ENCODE measurements around the gene SLC15A2. TPM values are rescaled to one million over a fixed set of nuclear protein-coding genes. Genes with fewer than 3 reads are reported as not detected.

SLC15A2 gene
- total RNA-seq, 3 donors from 2014 or later: 4.3 to 8.6 (median 4.5) TPM

- Histone ChIP-seq H3K4me3 (no peak overlapping the region), H3K4me1 (ENCODE audit: low read depth) (no peaks in the 10 kb centered on the region), H3K9me3 (no peaks in the 10 kb centered on the region), H3K36me3 (ENCODE audit: low read depth) (no peaks in the 10 kb centered on the region)
- no peak for TF ChIP-seq CTCF (IDR thresholded peaks at IDR 0.05)
- no peak for DNase-seq
- ATAC-seq: no peak
- intact Hi-C loops (cut with DNase I, micrococcal nuclease): no loop called here
Measured at GRCh38 chr3:121913305-121913990, 19.2 kb downstream of the SLC15A2 start.

GRCh38 chr3:121914081-121914998 is 20.1 kb downstream of the SLC15A2 start:
- no peak for DNase-seq
- Histone ChIP-seq H3K4me3 (no peak overlapping the region), H3K9me3 (no peaks in the 10 kb centered on the region), H3K36me3 (ENCODE audit: low read depth) (no peaks in the 10 kb centered on the region), H3K4me1 (ENCODE audit: low read depth) (no peaks in the 10 kb centered on the region)
- ATAC-seq: no peak
- no peak for TF ChIP-seq CTCF (IDR thresholded peaks at IDR 0.05)
- intact Hi-C loops (cut with DNase I, micrococcal nuclease): no loop called here

- H3K4me3 ChIP-seq: no peak overlapping the region
- ATAC-seq (no peak), DNase-seq (peak in 1 of 3 donors; percentile 15)
- TF ChIP-seq CTCF (IDR thresholded peaks at IDR 0.05): no peak
- no peaks in the 10 kb centered on the region for H3K4me1 ChIP-seq (ENCODE audit: low read depth)
- H3K36me3 ChIP-seq (ENCODE audit: low read depth): no peaks in the 10 kb centered on the region
- no peaks in the 10 kb centered on the region for H3K9me3 ChIP-seq
- intact Hi-C loops (cut with DNase I, micrococcal nuclease): no loop called here
Measured at GRCh38 chr3:121916189-121916588, 22.0 kb downstream of the SLC15A2 start.

GRCh38 chr3:121918779-121919483 is 24.7 kb downstream of the SLC15A2 start:
- TF ChIP-seq CTCF (IDR thresholded peaks at IDR 0.05): no peak

GRCh38 chr3:121924734-121925133 is 30.5 kb downstream of the SLC15A2 start:
- no peak overlapping the region for H3K4me3 ChIP-seq
- intact Hi-C loops (cut with DNase I, micrococcal nuclease): no loop called here
- H3K9me3 ChIP-seq: no peaks in the 10 kb centered on the region
- no peaks in the 10 kb centered on the region for H3K36me3 ChIP-seq (ENCODE audit: low read depth)
- no peak for TF ChIP-seq CTCF (IDR thresholded peaks at IDR 0.05)
- no peaks in the 10 kb centered on the region for H3K4me1 ChIP-seq (ENCODE audit: low read depth)
- no peak for ATAC-seq
- no peak for DNase-seq

More at GRCh38 chr3:121918779-121919483, 24.7 kb downstream of the SLC15A2 start:
- Histone ChIP-seq H3K9me3 (no peaks in the 10 kb centered on the region), H3K4me1 (ENCODE audit: low read depth) (no peaks in the 10 kb centered on the region), H3K36me3 (ENCODE audit: low read depth) (no peaks in the 10 kb centered on the region), H3K4me3 (no peak overlapping the region)
- intact Hi-C loops (cut with DNase I, micrococcal nuclease): no loop called here
- ATAC-seq (no peak), DNase-seq (no peak)
